Myocyte (in vitro differentiated cells): ENCODE measurements around the gene TMC5. TPM values are rescaled to one million over a fixed set of nuclear protein-coding genes. Genes with fewer than 3 reads are reported as not detected.

Source experiments
- DNase-seq: peaks from one replicate; pipeline ENCODE4 v3.0.0-alpha.2; 2012; ENCODE audit warnings: low read depth
- total RNA-seq: library from RNA; depleted of rRNA; stranded (reverse); fragments of >200 nt; gene quantifications from 2 replicates; pipeline ENCODE4 v1.2.3, GENCODE V29; 2014

Gene TMC5
- total RNA-seq, 1 donor from 2014 or later = not detected

DNA sequence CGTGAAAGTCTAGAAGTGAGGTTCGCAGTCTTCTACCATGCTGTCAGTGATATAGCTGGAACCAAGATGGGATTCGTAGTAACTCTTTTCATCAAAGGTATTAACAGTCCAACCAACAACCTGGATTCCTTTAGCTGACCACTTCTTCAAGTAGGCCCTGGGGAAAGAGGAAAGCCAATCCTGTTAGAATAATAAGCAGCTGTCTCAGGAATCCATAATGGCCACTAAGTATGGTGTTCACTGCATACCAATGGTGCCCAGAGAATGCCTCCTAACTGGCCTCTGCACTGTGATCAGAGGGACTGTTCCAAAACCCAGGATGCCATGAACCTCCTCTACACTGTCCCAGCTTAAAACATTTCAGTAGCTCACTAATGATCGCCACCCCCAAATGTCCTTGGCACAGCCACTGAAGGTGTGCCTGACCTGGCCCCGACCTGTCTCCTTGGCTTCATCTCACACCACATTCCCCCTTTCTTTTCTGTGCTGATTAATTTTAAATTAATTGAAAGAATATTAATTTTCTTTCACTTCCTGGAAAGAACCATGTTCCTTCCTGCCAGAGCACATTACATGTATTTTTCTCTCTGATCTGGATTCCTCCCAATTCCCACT lies 85.9 kb downstream of the TMC5 start:
- peak; percentile 85 for DNase-seq

DNA sequence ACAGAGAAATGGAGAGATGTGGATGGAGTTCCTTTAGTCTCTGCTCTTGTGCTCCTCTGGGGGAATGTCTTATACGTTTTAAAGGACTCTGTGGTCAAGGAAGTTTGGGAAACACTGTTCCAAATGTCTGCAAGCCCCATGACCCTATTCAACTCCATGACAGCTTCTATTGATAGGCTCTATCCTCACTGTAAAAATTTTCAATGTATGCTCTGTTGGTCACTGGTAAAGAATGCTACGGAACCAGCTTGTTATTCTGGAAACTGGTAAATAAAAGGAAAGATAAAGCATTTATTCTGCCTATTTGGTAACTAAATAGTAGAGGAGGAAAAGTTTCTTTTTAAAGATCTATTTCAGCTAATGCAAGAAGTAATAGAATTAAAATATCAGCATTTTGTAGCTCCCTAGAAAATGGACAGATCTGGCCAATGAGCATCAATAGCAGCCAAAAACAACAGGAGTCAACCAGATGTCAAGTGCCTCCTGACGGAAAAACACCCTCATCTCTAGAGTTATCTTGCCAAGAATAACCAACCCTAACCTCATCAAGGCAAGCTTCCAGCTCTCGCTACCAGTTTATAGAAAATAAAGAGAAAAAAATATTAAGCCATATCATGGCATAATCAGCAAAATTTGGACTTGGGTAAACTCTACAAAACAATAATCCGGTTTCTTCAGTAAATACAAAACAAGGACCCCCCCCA lies 88.1 kb downstream of the TMC5 start:
- DNase-seq = peak; percentile 53

- no peak for DNase-seq
Observed at GRCh38 chr16:19506965-19507364, 89.3 kb downstream of the TMC5 start.

DNA sequence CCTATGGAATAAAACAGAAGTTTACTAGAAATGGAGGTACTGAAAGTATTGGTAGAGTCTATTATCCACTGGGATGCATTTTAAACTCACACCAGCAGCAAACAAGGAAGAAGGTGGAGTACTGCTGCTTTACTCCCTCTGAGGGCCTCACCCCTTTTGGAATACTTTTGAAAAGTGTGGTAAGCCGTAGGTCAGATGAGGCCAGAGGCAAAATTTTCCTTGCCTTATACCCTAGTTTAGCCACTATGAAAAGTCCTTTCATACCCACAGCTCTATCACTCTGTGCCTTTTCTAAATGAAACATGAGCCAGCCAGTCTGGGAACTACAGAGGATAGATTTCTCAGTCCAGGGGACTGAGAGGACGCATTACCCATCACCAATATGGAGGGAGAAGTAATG lies 90.2 kb downstream of the TMC5 start:
- no peak for DNase-seq

GRCh38 chr16:19512297-19512696 lies 94.6 kb downstream of the TMC5 start:
- DNase-seq = no peak

DNA sequence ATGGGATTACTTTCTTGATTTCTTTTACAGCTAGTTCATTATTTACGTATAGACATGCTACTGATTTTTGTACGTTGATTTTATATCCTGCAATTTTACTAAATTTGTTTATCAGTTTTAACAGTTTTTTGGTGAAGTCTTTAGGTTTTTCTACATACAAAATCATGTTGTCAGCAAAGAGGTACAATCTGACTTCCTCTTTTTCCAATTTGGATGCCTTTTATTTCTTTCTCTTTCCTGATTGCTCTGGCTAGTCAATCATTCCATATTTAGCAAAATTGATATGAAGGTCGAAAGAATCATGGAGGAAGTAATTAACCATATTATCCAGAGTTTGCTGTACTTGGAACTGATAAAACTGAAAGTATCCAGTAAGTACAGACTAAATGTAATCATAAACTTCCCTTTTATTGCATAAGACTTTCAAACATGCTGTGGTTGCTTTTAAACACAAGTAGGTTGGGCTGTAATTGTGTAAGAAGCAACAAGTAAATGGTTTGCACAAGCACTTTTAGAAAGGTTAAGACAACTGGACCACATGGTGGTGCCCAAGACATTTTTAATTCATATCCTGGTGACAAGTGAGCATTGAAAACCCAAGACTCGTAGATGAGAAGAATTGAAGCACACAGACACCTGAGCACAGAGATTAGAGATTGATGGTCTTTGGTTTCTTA lies 95.8 kb downstream of the TMC5 start:
- no peak for DNase-seq

GRCh38 chr16:19515757-19516156 lies 98.1 kb downstream of the TMC5 start:
- no peak for DNase-seq

DNA sequence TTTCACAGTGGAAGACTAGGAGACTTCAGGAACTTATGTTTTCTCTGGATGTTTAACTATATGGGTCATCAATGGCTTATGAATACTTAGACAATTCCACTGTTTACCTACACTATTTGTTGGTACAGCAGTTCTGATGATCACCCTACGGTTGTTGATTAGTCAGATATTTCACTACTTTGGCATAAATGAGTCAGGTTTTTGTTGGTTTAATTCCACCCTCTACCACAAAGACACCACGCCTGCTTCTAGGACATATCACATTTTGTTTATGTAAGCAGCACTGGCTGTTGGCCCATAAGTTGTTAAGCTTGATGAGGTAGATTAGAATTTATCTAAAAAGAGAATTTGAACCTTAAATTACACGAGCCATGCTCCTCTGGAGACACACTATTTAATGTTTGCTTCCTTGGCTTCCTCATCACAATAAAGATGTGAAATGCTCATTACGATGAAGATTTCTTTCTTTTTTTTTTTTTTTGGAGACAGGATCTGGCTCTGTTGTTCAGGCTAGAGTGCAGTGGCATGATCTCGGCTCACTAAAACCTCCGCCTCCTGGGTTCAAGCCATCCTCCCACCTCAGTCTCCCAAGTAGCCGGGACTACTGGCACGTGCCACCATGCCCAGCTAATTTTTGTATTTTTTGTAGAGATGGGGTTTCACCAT lies 99.9 kb downstream of the TMC5 start:
- DNase-seq = no peak

DNA sequence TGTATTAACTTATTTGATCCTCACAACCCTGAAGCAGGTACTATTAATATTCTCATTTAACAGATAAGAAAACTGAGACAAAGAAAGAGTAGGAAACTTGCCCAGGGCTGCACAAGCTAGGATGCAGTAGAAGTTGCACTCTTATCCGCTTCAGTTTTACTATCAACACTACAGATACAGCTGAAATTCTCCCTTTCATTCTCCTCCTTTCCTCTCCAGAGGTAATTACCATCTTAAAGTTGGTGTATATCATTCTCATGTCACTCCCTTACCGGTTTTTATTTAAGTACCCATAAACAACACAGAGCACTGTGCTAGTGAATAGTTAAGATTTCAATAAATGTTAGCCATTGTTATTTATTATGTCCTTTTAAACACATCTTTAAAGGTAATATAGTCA lies 100.7 kb downstream of the TMC5 start:
- DNase-seq = no peak

DNA sequence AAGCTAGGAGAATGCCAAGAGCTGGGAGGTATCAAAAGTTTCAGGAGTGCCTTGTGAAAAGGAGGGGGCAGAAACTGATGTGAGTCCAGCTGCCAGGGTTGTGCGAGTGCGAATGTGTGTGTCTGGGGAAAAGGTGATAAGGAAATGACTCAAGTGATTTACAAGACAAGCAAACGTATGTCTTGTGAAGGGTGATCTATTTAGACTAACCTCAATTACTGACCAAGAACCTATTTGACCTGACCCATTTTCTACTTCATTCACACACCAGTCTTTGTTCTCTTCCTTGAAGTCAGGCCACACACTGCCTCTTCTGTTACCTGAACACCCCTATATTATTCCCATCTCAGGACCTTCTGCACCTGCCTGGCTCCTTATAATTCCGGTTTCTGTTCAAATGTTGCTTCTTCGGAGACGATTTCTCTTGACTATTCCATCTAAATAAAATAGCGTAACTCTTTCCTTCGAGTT lies 103.2 kb downstream of the TMC5 start:
- DNase-seq = no peak

DNA sequence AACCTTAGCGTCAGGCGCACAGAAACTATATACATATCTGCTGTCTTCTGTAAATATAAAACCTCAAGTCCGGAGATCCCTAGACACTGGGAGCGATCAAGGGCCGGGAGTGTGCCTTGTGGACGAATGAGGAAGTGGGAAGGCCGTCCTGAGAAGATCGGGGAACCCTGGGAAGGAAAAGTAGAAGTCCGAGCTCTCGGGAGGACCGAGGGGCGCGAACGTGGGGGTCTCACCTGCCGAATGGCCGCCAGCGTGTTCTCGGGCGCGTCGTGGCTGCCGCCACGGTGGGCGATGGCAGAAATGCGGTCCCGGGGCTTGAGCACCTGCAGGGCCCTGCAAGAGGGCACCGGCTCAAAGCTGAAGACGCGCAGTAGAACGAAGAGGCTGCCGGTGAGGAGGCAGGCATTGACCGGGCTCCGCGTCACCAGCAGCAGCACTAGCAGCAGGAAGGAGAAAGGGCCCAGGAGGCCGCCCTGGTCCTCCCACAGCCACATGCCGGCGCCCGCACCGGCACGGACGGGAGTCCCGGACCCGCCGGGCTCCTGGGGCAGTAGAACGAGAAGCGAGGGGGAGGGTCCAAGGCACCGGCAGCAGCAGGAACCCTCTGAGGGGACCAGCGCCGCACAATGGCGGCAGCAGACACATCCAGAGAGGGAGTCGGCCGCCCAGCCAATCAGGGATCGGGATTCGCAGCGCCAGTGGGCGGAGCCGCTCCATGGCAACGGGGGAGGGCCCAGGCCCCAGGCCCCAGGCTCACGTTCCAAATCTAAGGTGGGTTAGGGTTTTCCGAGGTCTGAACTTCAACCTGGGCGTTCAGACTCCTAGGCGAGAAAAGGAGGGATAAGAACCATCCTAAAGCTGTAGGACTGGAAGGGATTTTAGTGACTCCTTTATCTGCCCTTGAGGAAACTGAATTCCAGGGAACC lies 104.1 kb downstream of the TMC5 start, which contains the start of gene GDE1:
TSS of gene GDE1 (minus strand) at position 628 of the 926 bp plus-strand sequence. CDS start at position 494, 134 bp downstream.
- peak; percentile 93 for DNase-seq

DNA sequence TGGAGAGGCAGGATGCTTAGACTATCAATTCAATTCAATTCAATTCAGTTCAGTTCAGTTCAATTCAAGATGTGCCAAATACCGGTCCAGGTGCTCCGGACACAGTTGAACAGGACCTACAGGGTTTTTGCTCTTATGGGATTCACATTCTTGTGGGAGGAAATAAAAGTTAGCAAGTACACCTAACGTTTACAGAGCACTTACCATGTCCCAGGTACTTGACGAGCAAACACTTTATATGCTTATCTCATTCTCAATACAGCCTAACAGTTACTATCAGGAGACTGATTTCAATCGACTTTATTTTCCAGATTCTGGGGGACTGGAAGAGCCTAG lies 104.7 kb downstream of the TMC5 start:
- DNase-seq = no peak

- DNase-seq = no peak
Observed at GRCh38 chr16:19522760-19523159, 105.1 kb downstream of the TMC5 start.

DNA sequence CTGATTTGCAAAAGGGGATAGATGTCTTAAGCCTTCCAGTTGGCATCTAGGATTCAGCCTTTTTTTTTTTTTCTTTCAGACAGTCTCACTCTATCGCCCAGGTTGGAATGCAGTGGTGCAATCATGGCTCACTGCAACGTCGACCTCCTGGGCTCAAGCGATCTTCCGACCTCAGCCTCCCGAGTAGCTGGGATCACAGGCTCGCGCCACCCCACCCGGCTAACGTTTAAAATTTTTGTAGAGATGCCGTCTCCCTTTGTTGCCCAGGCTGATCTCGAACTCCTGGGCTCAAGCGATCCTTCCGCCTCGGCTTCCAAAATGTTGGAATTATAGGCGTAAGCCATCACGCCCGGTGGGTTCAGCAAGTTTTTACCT lies 105.5 kb downstream of the TMC5 start:
- no peak for DNase-seq

- peak; percentile 97 for DNase-seq
Observed at GRCh38 chr16:19523559-19524355, 106.1 kb downstream of the TMC5 start, which contains the start of gene CCP110. CCP110 (plus strand) TSS chr16:19523942; CDS start chr16:19527882, 3,940 bp downstream.

DNA sequence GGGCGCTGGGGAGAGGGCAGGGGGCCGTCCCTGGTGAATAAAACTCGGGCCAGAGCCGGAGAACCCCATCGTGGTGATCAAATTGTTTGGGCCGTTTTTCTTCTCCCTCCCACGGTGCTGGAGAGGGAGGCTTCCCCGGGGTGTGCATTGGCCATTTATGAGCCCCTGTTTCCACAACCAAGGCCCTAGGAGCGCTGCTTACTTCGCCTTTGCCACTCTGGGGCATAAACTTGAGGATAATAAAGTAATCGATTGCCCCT lies 106.6 kb downstream of the TMC5 start:
- DNase-seq = no peak

DNA sequence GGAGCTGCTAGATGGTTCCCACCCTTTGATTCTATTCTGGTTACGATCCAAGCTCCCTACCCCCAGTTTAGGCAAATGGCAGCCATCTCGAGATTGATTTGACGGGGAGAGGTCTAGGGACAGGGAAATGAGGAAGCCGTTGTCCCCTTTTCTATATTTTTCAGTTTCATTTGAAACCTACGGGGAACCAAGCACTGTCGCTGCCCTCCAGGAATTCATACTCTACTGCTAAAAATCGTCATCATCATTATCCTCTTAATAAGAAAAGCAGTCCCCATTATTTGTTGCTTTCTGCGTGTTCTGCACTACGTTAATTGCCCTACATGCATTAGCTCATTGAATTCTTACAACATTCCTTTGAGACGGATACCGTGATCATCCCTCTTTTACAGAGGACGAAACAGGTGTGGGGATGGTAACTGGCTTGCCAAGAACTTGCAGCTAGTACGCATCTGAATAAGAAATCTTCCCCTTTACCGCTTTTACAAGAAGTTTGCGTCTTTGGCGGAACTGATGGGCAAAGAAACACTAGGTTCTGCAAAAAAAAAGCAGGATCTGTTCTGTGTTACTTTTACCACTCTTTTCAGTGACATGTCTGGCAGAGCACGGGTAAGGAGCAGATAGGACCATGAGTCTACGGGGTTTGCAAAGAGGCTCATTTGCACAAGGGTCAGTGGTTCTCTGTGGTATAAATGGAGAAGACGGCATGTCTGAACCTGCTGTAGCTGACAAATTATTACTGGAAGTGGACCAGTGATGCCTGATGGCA lies 107.1 kb downstream of the TMC5 start:
- DNase-seq = peak; percentile 12

DNA sequence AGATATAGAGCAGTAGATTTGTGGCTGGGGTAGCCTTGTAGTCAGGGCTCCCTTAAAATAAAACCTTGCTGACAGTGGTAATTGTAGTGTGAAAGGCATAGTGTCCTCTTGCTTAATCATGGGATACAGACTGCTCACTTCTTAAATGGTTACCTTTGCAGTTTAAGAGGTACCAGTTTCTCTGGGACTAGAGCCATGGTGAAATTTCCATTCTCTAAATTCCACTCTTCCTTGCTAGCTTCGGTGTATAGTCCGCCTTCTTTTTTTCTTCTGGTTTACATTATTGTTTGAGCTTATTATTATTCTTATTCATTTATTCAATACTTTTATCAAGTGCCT lies 107.7 kb downstream of the TMC5 start:
- DNase-seq = no peak

DNA sequence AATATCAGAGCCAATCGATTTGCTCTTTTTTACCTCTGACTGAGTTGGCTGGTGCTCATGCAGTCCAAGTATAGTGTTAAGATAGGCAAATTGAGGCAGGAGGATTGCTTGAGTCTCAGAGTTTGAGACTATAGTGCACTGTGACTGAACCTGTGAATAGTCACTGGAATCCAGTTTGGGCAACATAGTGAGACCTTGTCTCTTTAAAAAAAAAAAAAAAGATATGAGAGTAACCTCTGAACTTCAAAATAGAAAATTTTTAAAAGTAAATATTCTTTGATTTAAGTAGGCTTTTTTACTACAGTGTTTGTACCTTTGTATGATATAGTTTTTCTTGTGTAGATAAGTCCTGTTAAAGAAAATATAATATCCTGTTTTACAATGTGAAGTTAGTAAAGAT lies 109.5 kb downstream of the TMC5 start:
- DNase-seq = no peak

DNA sequence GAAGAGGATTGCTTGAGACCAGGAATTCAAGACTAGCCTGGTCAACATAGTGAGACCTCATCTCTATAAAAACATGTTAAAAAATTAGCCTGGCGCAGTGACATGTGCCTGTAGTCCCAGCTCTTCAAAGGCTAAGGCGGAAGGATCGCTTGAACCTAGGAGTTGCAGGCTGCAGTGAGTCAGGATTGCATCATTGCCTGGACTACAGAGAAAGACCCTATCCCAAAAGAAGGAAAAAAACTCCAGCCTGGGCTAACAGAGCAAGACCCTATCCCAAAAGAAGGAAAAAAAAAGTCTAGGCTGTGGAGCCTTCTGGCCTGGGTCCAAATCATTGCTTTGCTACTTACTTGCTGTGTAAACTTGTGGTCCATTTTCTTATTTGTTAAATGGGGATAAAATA lies 111.0 kb downstream of the TMC5 start:
- DNase-seq = no peak
